Heart right ventricle (tissue), 16 donors: ENCODE data around the gene COMTD1. TPM values are rescaled to one million over a fixed set of nuclear protein-coding genes. Genes with fewer than 3 reads are reported as not detected.

ENCODE experiments used
- ATAC-seq, 8 donors: fragments of 200-7000 bp; cut with Tn5 transposase; one replicate each; pipeline ENCODE4 v1.9.1; 2020; ENCODE audit warnings: mild to moderate bottlenecking in 8 of 8, moderate library complexity in 8 of 8, moderate number of reproducible peaks in 1 of 8
- DNase-seq, 2 donors: peaks; one replicate each; pipeline ENCODE4 v3.0.0-alpha.2; 2020
- H3K27ac ChIP-seq, 10 donors: fragments of 200-600 bp; sonication (generic) in 2 of 10; one replicate each; pipeline versions ENCODE4 v1.5.0 to v1.8.0; 2020 to 2022; ENCODE audit warnings: mild to moderate bottlenecking in 3 of 10
- H3K27me3 ChIP-seq, 7 donors: fragments of 200-600 bp; one replicate each; pipeline ENCODE4 v1.8.0; 2021 to 2022; ENCODE audit warnings: mild to moderate bottlenecking in 2 of 7
- H3K36me3 ChIP-seq, 9 donors: fragments of 200-600 bp; sonication (generic) in 1 of 9; one replicate each; pipeline versions ENCODE4 v1.5.0 to v1.8.0; 2020 to 2022; ENCODE audit warnings: mild to moderate bottlenecking in 2 of 9
- H3K4me1 ChIP-seq, 9 donors: fragments of 200-600 bp; sonication (generic) in 1 of 9; one replicate each; pipeline versions ENCODE4 v1.5.0 to v1.8.0; 2020 to 2022; ENCODE audit warnings: mild to moderate bottlenecking in 4 of 9
- H3K4me3 ChIP-seq, 10 donors: fragments of 200-600 bp; sonication (generic) in 2 of 10; one replicate each; pipeline versions ENCODE4 v1.5.0 to v1.8.0; 2020 to 2022; ENCODE audit warnings: mild to moderate bottlenecking in 7 of 10, moderate library complexity in 2 of 10
- H3K9me3 ChIP-seq, 11 donors: fragments of 200-600 bp in 10 of 11; sonication (generic) in 2 of 11; one replicate each; pipeline versions ENCODE4 v1.5.0 to v1.8.0; 2013 to 2022; ENCODE audit warnings: mild to moderate bottlenecking in 2 of 11, control low read depth in 1 of 11, moderate library complexity in 1 of 11
- CTCF ChIP-seq, 9 donors: fragments of 200-600 bp; sonication (generic) in 2 of 9; IDR thresholded peaks; one replicate each; pipeline versions ENCODE4 v1.5.0 to v1.8.0; 2021 to 2022; ENCODE audit warnings: antibody characterized with exemption in 9 of 9, mild to moderate bottlenecking in 5 of 9, moderate library complexity in 1 of 9
- WGBS, 2 donors: extraction: QIAGEN DNeasy Blood & Tissue Kit; methylation state at CpG; one replicate each; pipeline ENCODE4 v1.1.7; 2013; ENCODE audit warnings: inconsistent platforms in 1 of 2; 5-methylcytosine and 5-hydroxymethylcytosine counted together
- intact Hi-C, 10 donors: fragments of 100-400 bp; cut with DNase I; formaldehyde crosslinking; loops; one replicate each; pipeline versions ENCODE4 v1.11.1 to v1.14.2; 2022
- polyA plus RNA-seq, 2 donors: library from polyadenylated mRNA; stranded (reverse); fragments of 200-250 nt; gene quantifications; one replicate each; pipeline ENCODE4 v1.2.3, GENCODE V29; 2013
- total RNA-seq, 10 donors: library from RNA; stranded (reverse); fragmentation: NEBNext Ultra II Directional in 3 of 10; extraction: Animal tissue kit (Norgen Biotek cat#: 25700) in 3 of 10; gene quantifications; one replicate each; pipeline versions ENCODE4 v1.2.1 to v1.2.4, GENCODE V29; 2021 to 2023
- donor health status: Arrhythmogenic right ventricular cardiomyopathy.
- donor health status: ischemic (EF 13 %, LVEDD 7.1; RV severe dilation, severe dysfunction).
- donor health status: healthy with polysubstance abuse.
- donor health status: DM: no; HTN: yes; CAD: no.
- donor health status: DM: no; HTN: no; CAD: no.
- donor health status: ischemic (EF 25% LVEDD 6.9; RV normal size, moderate dysfunction).
- donor health status: ischemic (EF 25% LVEDD 5.7; RV mildly dilated, moderate dysfunction).
- donor health status: healthy.
- donor health status: DM: yes; HTN: yes; CAD: no.
- donor health status: Ischemic cardiomyopathy.
- donor health status: ischemic (EF 35%, LVEDD 5.7; RV mildly dilated, moderate dysfunction).
- donor health status: nonischemic (EF 11% LVEDD 7.7; RV severe dilation, severe dysfunction).
- donor health status: DM: yes; HTN: yes; CAD: no.
- donor health status: PGD.
- donor health status: ischemic (EF 29% LVEDD 5.4; RV normal size, mild dysfunction).
- donor health status: nonischemic (EF 23%, LVEDD 6.1; RV moderate dilation, normal function).

Gene COMTD1
- total and polyA plus RNA-seq, 12 donors = 16.4 to 254 (median 33.6) TPM

- Histone ChIP-seq H3K27ac (peak overlapping the region; percentile 6 to 93 (median 88)), H3K27me3 (no peaks in the 10 kb centered on the region), H3K4me1 (peaks cover 0 to 36% (median 23%) of the 10 kb centered on the region in 9 donors), H3K4me3 (peak overlapping the region; percentile 67 to 95 (median 86)), H3K9me3 (no peaks in the 10 kb centered on the region), H3K36me3 (peaks cover 0 to 38% (median 14%) of the 10 kb centered on the region in 9 donors)
- ATAC-seq (peak; percentile 2 to 54 (median 10)), DNase-seq (peak in 1 of 2 donors; percentile 37)
- peak in 3 of 9 donors; percentile 11 to 31 (median 16) for TF ChIP-seq CTCF (IDR thresholded peaks at IDR 0.05)
- intact Hi-C loops = loop anchor here in 8 of 10 donors (1.0 to 10.0 kb wide), 13 partner anchors 47 to 993 kb away; partner anchors contain the start of genes SAMD8 (in 6 of the 8) and KAT6B (in 2 of the 8)
- 0 to 1% methylated on average over 62 of the region's 62 CpGs for WGBS, 2 donors
These were observed 928 bp downstream of the COMTD1 start for GRCh38 chr10:75234683-75235374.

GRCh38 chr10:75234017-75234682, 1.6 kb downstream of the COMTD1 start:
- TF ChIP-seq CTCF (IDR thresholded peaks at IDR 0.05) = no peak
- peaks cover 0 to 44% (median 14%) of the 10 kb centered on the region in 9 donors for H3K36me3 ChIP-seq
- 11 to 13% methylated on average over 48 of the region's 48 CpGs for WGBS, 2 donors

GRCh38 chr10:75233444-75234016, 2.2 kb downstream of the COMTD1 start:
- H3K9me3 ChIP-seq = no peaks in the 10 kb centered on the region
- DNase-seq (peak in 1 of 2 donors; percentile 24), ATAC-seq (peak in 2 of 8 donors; percentile 0 to 1)
- WGBS, 2 donors = 54 to 56% methylated on average over 14 of the region's 14 CpGs
- peaks cover 0 to 51% (median 16%) of the 10 kb centered on the region in 9 donors for H3K36me3 ChIP-seq
- H3K4me3 ChIP-seq = peak overlapping the region in 5 of 10 donors; percentile 79 to 95 (median 91)
- intact Hi-C loops = loop anchor here in 8 of 10 donors (2.0 to 10.0 kb wide), 8 partner anchors 46 to 989 kb away; partner anchors contain the start of genes SAMD8 (in 6 of the 8) and KAT6B (in 2 of the 8)
- H3K27ac ChIP-seq = peak overlapping the region in 9 of 10 donors; percentile 23 to 93 (median 89)
- H3K4me1 ChIP-seq = peaks cover 0 to 49% (median 35%) of the 10 kb centered on the region in 9 donors
- no peak for TF ChIP-seq CTCF (IDR thresholded peaks at IDR 0.05)
- no peaks in the 10 kb centered on the region for H3K27me3 ChIP-seq

More at GRCh38 chr10:75234017-75234682, 1.6 kb downstream of the COMTD1 start:
- intact Hi-C loops = loop anchor here in 8 of 10 donors (2.0 to 10.0 kb wide), 7 partner anchors 47 to 989 kb away; partner anchors contain the start of genes SAMD8 (in 6 of the 8) and KAT6B (in 2 of the 8)
- ATAC-seq (peak; percentile 67 to 85 (median 80)), DNase-seq (peak; percentile 90 to 94)
- H3K27me3 ChIP-seq = no peaks in the 10 kb centered on the region
- H3K4me3 ChIP-seq = peak overlapping the region; percentile 67 to 95 (median 86)
- H3K4me1 ChIP-seq = peaks cover 0 to 43% (median 28%) of the 10 kb centered on the region in 9 donors
- H3K27ac ChIP-seq = peak overlapping the region; percentile 6 to 93 (median 88)
- no peaks in the 10 kb centered on the region for H3K9me3 ChIP-seq
